Erythroblast (primary cell): Measurements from ENCODE around the gene RASA3.

ENCODE experiments used
- GATA1 ChIP-seq: IDR thresholded peaks from 2 replicates; pipeline ENCODE4 v1.6.1; 2011; ENCODE audit warnings: low read depth, mild to moderate bottlenecking, control low read depth, low read length, moderate library complexity
- POLR2A ChIP-seq: IDR thresholded peaks from 2 replicates; pipeline ENCODE4 v1.6.1; 2011; ENCODE audit warnings: mild to moderate bottlenecking, low read length

DNA sequence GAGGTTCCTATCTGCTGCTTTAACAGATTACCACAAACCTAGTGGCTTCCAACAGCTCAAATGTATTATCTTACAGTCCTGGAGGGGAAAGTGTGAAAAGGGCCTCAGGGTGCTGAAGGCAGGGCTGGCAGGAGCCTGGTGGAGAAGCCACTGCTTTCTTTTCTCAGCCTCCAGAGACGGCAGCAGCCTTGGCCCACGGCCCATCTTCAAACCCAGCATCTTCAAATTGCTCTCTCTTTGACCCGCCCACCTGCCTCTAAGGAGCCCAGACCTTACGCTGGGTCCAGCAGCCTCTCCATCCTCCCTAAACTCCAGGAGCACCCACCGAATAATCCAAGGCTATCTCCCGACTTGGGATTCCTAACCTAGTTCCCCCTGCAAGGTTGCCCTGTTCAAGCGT, 194.2 kb downstream of the RASA3 start:
- TF ChIP-seq POLR2A = no peak
- no peak for TF ChIP-seq GATA1
